Activated CD4-positive, alpha-beta memory T cell treated with anti-CD3 and anti-CD28 coated beads for 36 hours (primary cell): ENCODE results near the gene PLEKHA7. TPM values are rescaled to one million over a fixed set of nuclear protein-coding genes. Genes with fewer than 3 reads are reported as not detected.

Experiments
- CTCF ChIA-PET: fragments of 350-600 bp; sonication (Branson Sonifier 250); formaldehyde crosslinking; loops from one replicate; lab custom pipeline; 2021; ENCODE audit warnings: antibody characterized with exemption, inconsistent platforms; lab: Charles Lee
- POLR2A ChIA-PET: fragments of 350-600 bp; sonication (Branson Sonifier 250); formaldehyde crosslinking; loops from one replicate; lab custom pipeline; 2021; ENCODE audit warnings: antibody characterized with exemption; lab: Charles Lee
- DNase-seq: peaks from one replicate; pipeline ENCODE4 v3.0.0-alpha.2; 2020
- H3K27ac Mint-ChIP-seq: one replicate; pipeline ENCODE4 v1.8.0; 2021; ENCODE audit warnings: mixed read lengths
- H3K27me3 Mint-ChIP-seq: one replicate; pipeline ENCODE4 v1.8.0; 2021; ENCODE audit warnings: mixed read lengths
- H3K36me3 Mint-ChIP-seq: one replicate; pipeline ENCODE4 v1.8.0; 2021; ENCODE audit warnings: mixed read lengths
- H3K4me1 Mint-ChIP-seq: one replicate; pipeline ENCODE4 v1.8.0; 2021; ENCODE audit warnings: low read depth, mixed read lengths
- H3K4me3 Mint-ChIP-seq: one replicate; pipeline ENCODE4 v1.8.0; 2021; ENCODE audit warnings: mild to moderate bottlenecking, mixed read lengths
- H3K9me3 Mint-ChIP-seq: one replicate; pipeline ENCODE4 v1.8.0; 2021; ENCODE audit warnings: mixed read lengths
- intact Hi-C: fragments of 100-400 bp; cut with micrococcal nuclease; formaldehyde crosslinking; loops from one replicate; pipeline ENCODE4 v1.15.1; 2023
- total RNA-seq, 2 experiments: library from RNA; stranded (reverse); gene quantifications; one replicate each; pipeline ENCODE4 v1.2.3, GENCODE V29; 2021

PLEKHA7 gene
- total RNA-seq, 2 experiments from 2014 or later, result 5.1 to 5.3 TPM

- POLR2A ChIA-PET, result no interaction called here
- CTCF ChIA-PET, result interaction anchor here (3.6 kb wide), 1 partner anchor 16 kb away, joined by 13 read pairs; no protein-coding TSS in a partner anchor
- no peaks in the 10 kb centered on the region for H3K27me3 Mint-ChIP-seq
These were observed 209.9 kb downstream of the PLEKHA7 start for GRCh38 chr11:16804104-16804947.

GRCh38 chr11:16801288-16801980 lies 212.8 kb downstream of the PLEKHA7 start:
- Mint-ChIP-seq H3K27ac (no peak overlapping the region), H3K4me1 (peaks cover 10% of the 10 kb centered on the region), H3K4me3 (no peak overlapping the region), H3K36me3 (no peaks in the 10 kb centered on the region), H3K27me3 (no peaks in the 10 kb centered on the region), H3K9me3 (no peaks in the 10 kb centered on the region)
- no peak for DNase-seq
- ChIA-PET CTCF (interaction anchor here (0.6 to 2.7 kb wide), 4 partner anchors 11 to 261 kb away, joined by 3 to 26 read pairs (median 5); no protein-coding TSS in a partner anchor), POLR2A (no interaction called here)
- intact Hi-C loops, result no loop called here

More at GRCh38 chr11:16804104-16804947, 209.9 kb downstream of the PLEKHA7 start:
- no peak for DNase-seq
- Mint-ChIP-seq H3K9me3 (no peaks in the 10 kb centered on the region), H3K27ac (no peak overlapping the region), H3K4me3 (no peak overlapping the region), H3K4me1 (peaks cover 2% of the 10 kb centered on the region), H3K36me3 (no peaks in the 10 kb centered on the region)
- intact Hi-C loops, result no loop called here

GRCh38 chr11:16800382-16800781 lies 213.8 kb downstream of the PLEKHA7 start:
- Mint-ChIP-seq H3K9me3 (no peaks in the 10 kb centered on the region), H3K4me1 (peaks cover 10% of the 10 kb centered on the region), H3K27me3 (no peaks in the 10 kb centered on the region), H3K27ac (no peak overlapping the region), H3K4me3 (no peak overlapping the region), H3K36me3 (no peaks in the 10 kb centered on the region)
- intact Hi-C loops, result no loop called here
- ChIA-PET POLR2A (no interaction called here), CTCF (interaction anchor here (0.6 to 2.7 kb wide), 2 partner anchors 14 to 263 kb away, joined by 3 to 26 read pairs; no protein-coding TSS in a partner anchor)
- no peak for DNase-seq

DNA sequence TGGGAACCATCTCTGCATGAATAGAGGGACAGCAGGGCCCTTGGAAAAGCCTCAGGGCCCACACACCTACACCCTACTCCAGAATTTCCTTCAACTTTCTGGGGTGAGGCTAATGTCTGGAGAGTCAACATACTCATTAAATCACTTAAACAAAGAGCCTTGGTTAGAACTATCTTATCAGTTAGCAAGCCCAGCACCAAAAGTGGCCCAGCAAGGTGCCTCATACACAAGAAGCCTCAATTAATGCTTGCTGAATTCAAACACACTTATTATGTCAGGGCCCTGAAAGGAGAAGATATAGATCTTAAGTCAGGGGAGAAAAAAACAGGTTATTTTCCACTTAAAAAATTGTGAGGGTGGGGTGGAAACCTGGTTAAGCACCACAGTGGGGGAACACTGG lies 214.3 kb downstream of the PLEKHA7 start:
- H3K4me1 Mint-ChIP-seq, result peaks cover 15% of the 10 kb centered on the region
- POLR2A ChIA-PET, result no interaction called here
- no peaks in the 10 kb centered on the region for H3K27me3 Mint-ChIP-seq
- H3K36me3 Mint-ChIP-seq, result no peaks in the 10 kb centered on the region
- no peak overlapping the region for H3K27ac Mint-ChIP-seq
- H3K4me3 Mint-ChIP-seq, result no peak overlapping the region
- CTCF ChIA-PET, result interaction anchor here (0.6 to 2.7 kb wide), 2 partner anchors 14 to 263 kb away, joined by 3 to 26 read pairs; no protein-coding TSS in a partner anchor
- DNase-seq, result no peak
- H3K9me3 Mint-ChIP-seq, result no peaks in the 10 kb centered on the region
- intact Hi-C loops, result no loop called here

DNA sequence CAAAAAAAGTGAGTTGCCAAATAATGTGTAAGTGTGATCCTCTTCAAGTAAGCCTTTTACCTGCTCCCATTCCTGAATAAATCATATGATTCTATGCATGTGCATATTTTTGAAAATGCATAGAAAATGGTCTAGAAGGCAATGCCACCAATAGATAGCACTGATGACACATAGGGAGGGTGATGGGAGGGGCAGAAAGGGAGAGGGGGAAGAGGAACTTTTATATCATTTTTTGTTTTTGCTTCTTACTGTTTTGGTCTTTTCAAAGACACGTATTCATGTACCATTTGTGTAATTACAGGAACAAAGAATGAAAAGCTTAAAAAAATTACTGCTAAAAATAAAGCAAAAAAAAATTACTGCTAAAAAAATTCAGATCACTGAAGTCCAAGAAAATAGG lies 215.0 kb downstream of the PLEKHA7 start:
- ChIA-PET POLR2A (no interaction called here), CTCF (no interaction called here)
- H3K4me1 Mint-ChIP-seq, result peaks cover 16% of the 10 kb centered on the region
- H3K27me3 Mint-ChIP-seq, result no peaks in the 10 kb centered on the region
- no peak overlapping the region for H3K4me3 Mint-ChIP-seq
- H3K9me3 Mint-ChIP-seq, result no peaks in the 10 kb centered on the region
- intact Hi-C loops, result no loop called here
- H3K27ac Mint-ChIP-seq, result no peak overlapping the region
- no peak for DNase-seq
- no peaks in the 10 kb centered on the region for H3K36me3 Mint-ChIP-seq

GRCh38 chr11:16797776-16798175 lies 216.4 kb downstream of the PLEKHA7 start:
- ChIA-PET POLR2A (no interaction called here), CTCF (interaction anchor here (1.2 to 2.5 kb wide), 2 partner anchors 12 to 18 kb away, joined by 3 to 21 read pairs; no protein-coding TSS in a partner anchor)
- Mint-ChIP-seq H3K36me3 (no peaks in the 10 kb centered on the region), H3K27ac (no peak overlapping the region), H3K27me3 (no peaks in the 10 kb centered on the region), H3K4me3 (no peak overlapping the region), H3K4me1 (peaks cover 16% of the 10 kb centered on the region), H3K9me3 (no peaks in the 10 kb centered on the region)
- intact Hi-C loops, result no loop called here
- no peak for DNase-seq

DNA sequence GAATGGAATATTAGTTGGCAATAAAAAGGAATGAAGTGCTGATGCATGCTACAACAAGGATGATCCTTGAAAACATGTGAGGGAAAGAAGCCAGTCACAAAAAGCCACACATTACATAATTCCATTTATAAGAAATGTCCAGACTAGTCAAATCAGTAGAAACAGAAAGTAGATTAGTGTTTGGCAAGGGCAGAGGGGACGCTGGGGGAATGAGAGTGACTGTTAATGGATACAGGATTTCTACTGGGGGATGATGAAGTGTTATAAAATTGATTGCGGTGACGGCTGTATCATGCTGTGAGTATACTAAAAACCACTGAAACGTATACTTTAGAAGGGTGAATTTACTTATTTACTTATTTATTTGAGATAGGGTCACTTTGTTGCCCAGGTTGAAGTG lies 217.9 kb downstream of the PLEKHA7 start:
- intact Hi-C loops, result no loop called here
- no peak for DNase-seq
- Mint-ChIP-seq H3K4me3 (no peak overlapping the region), H3K27me3 (no peaks in the 10 kb centered on the region), H3K36me3 (no peaks in the 10 kb centered on the region), H3K4me1 (peaks cover 22% of the 10 kb centered on the region), H3K27ac (no peak overlapping the region), H3K9me3 (no peaks in the 10 kb centered on the region)
- CTCF ChIA-PET, result interaction anchor here (1.2 to 2.5 kb wide), 2 partner anchors 11 to 267 kb away, joined by 3 to 21 read pairs; no protein-coding TSS in a partner anchor
- POLR2A ChIA-PET, result no interaction called here

DNA sequence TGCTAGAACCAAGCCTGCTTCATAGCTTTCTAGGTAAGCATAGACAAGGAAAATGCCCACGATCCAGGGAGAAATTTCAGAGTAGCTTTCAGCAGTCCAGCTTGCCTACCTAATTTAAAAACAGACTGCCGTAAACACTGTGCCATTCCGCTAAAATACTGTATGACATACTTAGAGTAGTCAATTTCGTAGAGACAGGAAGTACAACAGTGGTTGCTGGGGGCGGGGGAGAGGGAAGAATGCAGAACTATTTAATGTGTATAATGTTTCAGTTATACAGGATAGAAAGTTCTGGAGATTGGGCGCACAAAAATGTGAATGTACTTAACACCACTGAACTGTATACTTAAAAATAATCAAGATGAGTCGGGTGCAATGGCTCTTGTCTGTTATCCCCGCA lies 219.1 kb downstream of the PLEKHA7 start:
- H3K9me3 Mint-ChIP-seq, result no peaks in the 10 kb centered on the region

GRCh38 chr11:16794047-16794818 lies 220.0 kb downstream of the PLEKHA7 start:
- POLR2A ChIA-PET, result no interaction called here
- intact Hi-C loops, result no loop called here
- no peaks in the 10 kb centered on the region for H3K9me3 Mint-ChIP-seq
- CTCF ChIA-PET, result interaction anchor here (1.1 to 1.2 kb wide), 2 partner anchors 9 to 11 kb away, joined by 3 to 4 read pairs; no protein-coding TSS in a partner anchor
- no peak for DNase-seq
- H3K36me3 Mint-ChIP-seq, result no peaks in the 10 kb centered on the region
- H3K27me3 Mint-ChIP-seq, result no peaks in the 10 kb centered on the region
- H3K4me3 Mint-ChIP-seq, result no peak overlapping the region
- no peak overlapping the region for H3K27ac Mint-ChIP-seq
- H3K4me1 Mint-ChIP-seq, result peaks cover 22% of the 10 kb centered on the region

More for the DNA sequence above, 219.1 kb downstream of the PLEKHA7 start:
- H3K27ac Mint-ChIP-seq, result peak overlapping the region; percentile 18
- no peaks in the 10 kb centered on the region for H3K36me3 Mint-ChIP-seq
- H3K27me3 Mint-ChIP-seq, result no peaks in the 10 kb centered on the region
- ChIA-PET CTCF (interaction anchor here (1.2 kb wide), 1 partner anchor 10 kb away, joined by 4 read pairs; no protein-coding TSS in a partner anchor), POLR2A (no interaction called here)
- H3K4me3 Mint-ChIP-seq, result no peak overlapping the region
- intact Hi-C loops, result no loop called here
- H3K4me1 Mint-ChIP-seq, result peaks cover 22% of the 10 kb centered on the region
- peak; percentile 32 for DNase-seq

GRCh38 chr11:16793511-16793910 lies 220.7 kb downstream of the PLEKHA7 start:
- Mint-ChIP-seq H3K4me3 (no peak overlapping the region), H3K36me3 (no peaks in the 10 kb centered on the region), H3K9me3 (no peaks in the 10 kb centered on the region), H3K27ac (no peak overlapping the region), H3K27me3 (no peaks in the 10 kb centered on the region), H3K4me1 (peaks cover 22% of the 10 kb centered on the region)
- POLR2A ChIA-PET, result no interaction called here
- DNase-seq, result no peak
- CTCF ChIA-PET, result interaction anchor here (1.1 to 2.4 kb wide), 3 partner anchors 10 to 269 kb away, joined by 3 to 10 read pairs (median 3); no protein-coding TSS in a partner anchor
- intact Hi-C loops, result no loop called here

- ChIA-PET CTCF (interaction anchor here (1.1 to 2.4 kb wide), 2 partner anchors 27 to 270 kb away, joined by 3 to 10 read pairs; no protein-coding TSS in a partner anchor), POLR2A (interaction anchor here (0.6 kb wide), 2 partner anchors 171 to 600 kb away, joined by 3 to 4 read pairs; no protein-coding TSS in a partner anchor)
- no peak for DNase-seq
- no peaks in the 10 kb centered on the region for H3K27me3 Mint-ChIP-seq
- H3K4me1 Mint-ChIP-seq, result peaks cover 18% of the 10 kb centered on the region
- no peak overlapping the region for H3K4me3 Mint-ChIP-seq
- H3K27ac Mint-ChIP-seq, result no peak overlapping the region
- H3K9me3 Mint-ChIP-seq, result no peaks in the 10 kb centered on the region
- intact Hi-C loops, result no loop called here
- no peaks in the 10 kb centered on the region for H3K36me3 Mint-ChIP-seq
These were observed 221.2 kb downstream of the PLEKHA7 start for GRCh38 chr11:16793009-16793408.
